ENCODE data around the gene BMP6. TPM values are rescaled to one million over a fixed set of nuclear protein-coding genes. Genes with fewer than 3 reads are reported as not detected.

Gene BMP6
- total and polyA plus RNA-seq, 2 donors from 2014 or later: 5.0 to 10.0 TPM

DNA sequence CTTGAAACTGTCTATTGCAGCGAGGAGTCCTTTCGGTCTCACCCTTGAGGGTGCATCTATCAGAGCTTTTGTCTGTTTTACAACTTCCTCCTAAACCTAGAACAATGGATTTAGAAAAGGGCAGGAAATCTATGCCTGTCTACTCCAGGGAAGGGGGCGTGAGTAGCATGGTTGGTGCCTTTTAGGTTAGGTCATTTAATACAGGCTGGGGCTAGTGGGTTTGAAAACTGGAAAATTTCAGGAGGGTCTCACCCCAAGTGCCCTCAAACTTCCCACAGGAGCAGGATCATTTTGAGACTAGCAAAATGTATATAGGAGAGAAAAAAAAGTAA is 33.5 kb upstream of the BMP6 start:
- TF ChIP-seq, protein P1, sequence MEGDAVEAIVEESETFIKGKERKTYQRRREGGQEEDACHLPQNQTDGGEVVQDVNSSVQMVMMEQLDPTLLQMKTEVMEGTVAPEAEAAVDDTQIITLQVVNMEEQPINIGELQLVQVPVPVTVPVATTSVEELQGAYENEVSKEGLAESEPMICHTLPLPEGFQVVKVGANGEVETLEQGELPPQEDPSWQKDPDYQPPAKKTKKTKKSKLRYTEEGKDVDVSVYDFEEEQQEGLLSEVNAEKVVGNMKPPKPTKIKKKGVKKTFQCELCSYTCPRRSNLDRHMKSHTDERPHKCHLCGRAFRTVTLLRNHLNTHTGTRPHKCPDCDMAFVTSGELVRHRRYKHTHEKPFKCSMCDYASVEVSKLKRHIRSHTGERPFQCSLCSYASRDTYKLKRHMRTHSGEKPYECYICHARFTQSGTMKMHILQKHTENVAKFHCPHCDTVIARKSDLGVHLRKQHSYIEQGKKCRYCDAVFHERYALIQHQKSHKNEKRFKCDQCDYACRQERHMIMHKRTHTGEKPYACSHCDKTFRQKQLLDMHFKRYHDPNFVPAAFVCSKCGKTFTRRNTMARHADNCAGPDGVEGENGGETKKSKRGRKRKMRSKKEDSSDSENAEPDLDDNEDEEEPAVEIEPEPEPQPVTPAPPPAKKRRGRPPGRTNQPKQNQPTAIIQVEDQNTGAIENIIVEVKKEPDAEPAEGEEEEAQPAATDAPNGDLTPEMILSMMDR (IDR thresholded peaks at IDR 0.05; ENCODE audit: borderline replicate concordance, extremely low read depth, insufficient read depth): no peak
- DNase-seq: no peak
- intact Hi-C loops (cut with DNase I): no loop called here
- no peaks in the 10 kb centered on the region for H3K4me1 ChIP-seq (ENCODE audit: control insufficient read depth in 2 of 3, insufficient read depth in 2 of 3, low read depth in 1 of 3, low read length in 3 of 3)
- no peak overlapping the region for H3K9ac ChIP-seq (ENCODE audit: low read length in 3 of 3)
- no peaks in the 10 kb centered on the region for H3K36me3 ChIP-seq (ENCODE audit: control insufficient read depth in 2 of 3, insufficient read depth in 3 of 3, low read length in 3 of 3)
- no peak overlapping the region for H3K27ac ChIP-seq (ENCODE audit: low read depth in 2 of 2, low read length in 2 of 2)
- H3K9me3 ChIP-seq (ENCODE audit: control insufficient read depth in 2 of 3, insufficient read depth in 1 of 3, low read length in 3 of 3): no peaks in the 10 kb centered on the region
- H3K4me3 ChIP-seq (ENCODE audit: low read length in 3 of 3): no peak overlapping the region
- FAIRE-seq: no peak
- H3K27me3 ChIP-seq (ENCODE audit: control insufficient read depth, insufficient read depth, low read length): no peaks in the 10 kb centered on the region

DNA sequence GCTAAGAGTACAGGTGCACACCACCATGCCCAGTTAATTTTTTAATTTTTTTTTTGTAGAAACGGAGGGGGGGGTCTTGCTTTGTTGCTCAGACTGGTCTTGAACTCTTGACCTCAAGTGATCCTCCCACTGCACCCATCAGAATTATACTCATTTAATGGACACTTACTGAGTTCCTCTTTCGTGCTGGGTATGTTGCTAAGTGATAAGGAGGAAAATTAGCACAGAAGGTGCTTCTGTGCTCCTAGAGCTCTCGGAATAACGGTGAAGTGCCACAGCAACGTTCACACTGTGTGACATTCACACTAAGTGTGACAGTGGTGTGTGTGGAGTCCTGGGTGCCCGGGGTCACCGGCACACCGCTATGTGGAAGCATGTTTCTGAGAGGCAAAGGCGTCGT is 32.1 kb upstream of the BMP6 start:
- Histone ChIP-seq H3K9ac (ENCODE audit: low read length in 3 of 3) (no peak overlapping the region), H3K27ac (ENCODE audit: low read depth in 2 of 2, low read length in 2 of 2) (no peak overlapping the region), H3K4me1 (ENCODE audit: control insufficient read depth in 2 of 3, insufficient read depth in 2 of 3, low read depth in 1 of 3, low read length in 3 of 3) (no peaks in the 10 kb centered on the region), H3K27me3 (ENCODE audit: control insufficient read depth, insufficient read depth, low read length) (no peaks in the 10 kb centered on the region), H3K36me3 (ENCODE audit: control insufficient read depth in 2 of 3, insufficient read depth in 3 of 3, low read length in 3 of 3) (no peaks in the 10 kb centered on the region), H3K4me3 (ENCODE audit: low read length in 3 of 3) (no peak overlapping the region), H3K9me3 (ENCODE audit: control insufficient read depth in 2 of 3, insufficient read depth in 1 of 3, low read length in 3 of 3) (no peaks in the 10 kb centered on the region)
- intact Hi-C loops (cut with DNase I): no loop called here
- FAIRE-seq (no peak), DNase-seq (no peak)
- TF ChIP-seq, protein P1 (IDR thresholded peaks at IDR 0.05; ENCODE audit: borderline replicate concordance, extremely low read depth, insufficient read depth): no peak

DNA sequence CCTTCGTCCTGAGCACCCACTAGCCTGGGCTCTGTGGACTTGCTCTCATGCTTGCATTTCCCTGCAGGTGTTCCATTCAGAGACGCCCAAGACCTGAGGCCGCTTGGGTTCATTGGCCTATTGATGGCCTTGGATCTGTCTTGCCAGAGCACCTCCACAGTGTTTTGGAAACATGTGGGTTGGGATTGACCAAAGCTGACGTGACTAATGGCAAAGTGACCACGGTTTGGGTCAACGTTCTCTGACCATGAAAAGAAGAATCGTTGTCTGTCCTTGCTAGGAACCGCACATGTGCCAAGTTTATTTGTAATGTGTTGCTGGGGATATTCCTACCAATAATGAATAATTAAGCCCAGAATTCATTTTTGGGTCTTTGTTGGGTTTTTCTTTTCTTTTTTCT is 29.8 kb upstream of the BMP6 start:
- no peaks in the 10 kb centered on the region for H3K4me1 ChIP-seq (ENCODE audit: control insufficient read depth in 2 of 3, insufficient read depth in 2 of 3, low read depth in 1 of 3, low read length in 3 of 3)
- H3K27ac ChIP-seq (ENCODE audit: low read depth in 2 of 2, low read length in 2 of 2): no peak overlapping the region
- no peak overlapping the region for H3K4me3 ChIP-seq (ENCODE audit: low read length in 3 of 3)
- no peaks in the 10 kb centered on the region for H3K27me3 ChIP-seq (ENCODE audit: control insufficient read depth, insufficient read depth, low read length)
- H3K36me3 ChIP-seq (ENCODE audit: control insufficient read depth in 2 of 3, insufficient read depth in 3 of 3, low read length in 3 of 3): no peaks in the 10 kb centered on the region
- TF ChIP-seq, protein P1 (IDR thresholded peaks at IDR 0.05; ENCODE audit: borderline replicate concordance, extremely low read depth, insufficient read depth): no peak
- no peaks in the 10 kb centered on the region for H3K9me3 ChIP-seq (ENCODE audit: control insufficient read depth in 2 of 3, insufficient read depth in 1 of 3, low read length in 3 of 3)
- no peak overlapping the region for H3K9ac ChIP-seq (ENCODE audit: low read length in 3 of 3)
- DNase-seq (no peak), FAIRE-seq (no peak)
- intact Hi-C loops (cut with DNase I): no loop called here

DNA sequence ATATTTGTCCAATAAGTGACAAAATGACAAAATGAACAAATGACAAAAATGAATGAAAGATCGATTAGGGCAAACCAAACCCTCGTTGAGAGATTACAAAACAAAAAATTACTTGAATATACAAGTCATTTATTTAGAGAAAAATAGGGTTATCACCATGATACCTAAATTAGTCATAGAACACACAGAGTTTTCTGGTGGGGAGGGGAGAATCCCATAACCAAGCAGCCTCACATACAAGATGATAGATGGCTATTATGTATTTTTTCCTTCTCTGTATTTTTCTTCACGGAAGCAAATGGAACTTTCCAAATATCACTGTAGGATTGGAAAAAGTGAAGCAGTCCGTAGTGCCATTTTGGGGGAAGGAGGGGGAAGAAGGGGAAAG is 28.5 kb upstream of the BMP6 start:
- DNase-seq: no peak
- FAIRE-seq: no peak
- TF ChIP-seq, protein P1 (IDR thresholded peaks at IDR 0.05; ENCODE audit: borderline replicate concordance, extremely low read depth, insufficient read depth): no peak
- Histone ChIP-seq H3K36me3 (ENCODE audit: control insufficient read depth in 2 of 3, insufficient read depth in 3 of 3, low read length in 3 of 3) (no peaks in the 10 kb centered on the region), H3K27ac (ENCODE audit: low read depth in 2 of 2, low read length in 2 of 2) (no peak overlapping the region), H3K27me3 (ENCODE audit: control insufficient read depth, insufficient read depth, low read length) (no peaks in the 10 kb centered on the region), H3K4me3 (ENCODE audit: low read length in 3 of 3) (no peak overlapping the region), H3K9me3 (ENCODE audit: control insufficient read depth in 2 of 3, insufficient read depth in 1 of 3, low read length in 3 of 3) (no peaks in the 10 kb centered on the region), H3K9ac (ENCODE audit: low read length in 3 of 3) (no peak overlapping the region), H3K4me1 (ENCODE audit: control insufficient read depth in 2 of 3, insufficient read depth in 2 of 3, low read depth in 1 of 3, low read length in 3 of 3) (no peaks in the 10 kb centered on the region)
- intact Hi-C loops (cut with DNase I): no loop called here
